Colonic mucosa (tissue), 4 donors: Measurements from ENCODE around the gene BTAF1. TPM values are rescaled to one million over a fixed set of nuclear protein-coding genes. Genes with fewer than 3 reads are reported as not detected.

Source experiments
- DNase-seq: peaks from one replicate; pipeline ENCODE4 v3.0.0-alpha.2; 2020
- H3K27ac ChIP-seq: fragments of 200-600 bp; one replicate; pipeline ENCODE4 v1.8.0; 2021
- H3K27me3 ChIP-seq: fragments of 200-600 bp; one replicate; pipeline ENCODE4 v1.8.0; 2021
- H3K36me3 ChIP-seq: fragments of 200-600 bp; one replicate; pipeline ENCODE4 v1.8.0; 2021
- H3K4me1 ChIP-seq: fragments of 200-600 bp; one replicate; pipeline ENCODE4 v1.8.0; 2021; ENCODE audit warnings: mild to moderate bottlenecking
- H3K4me3 ChIP-seq: fragments of 200-600 bp; one replicate; pipeline ENCODE4 v1.8.0; 2021
- H3K9ac ChIP-seq, 2 donors: one replicate each; pipeline ENCODE4 v1.7.0; 2013; ENCODE audit warnings: control low read depth in 2 of 2, low read depth in 2 of 2, low read length in 2 of 2
- H3K9me3 ChIP-seq: fragments of 200-600 bp; one replicate; pipeline ENCODE4 v1.8.0; 2021
- intact Hi-C: fragments of 100-400 bp; cut with DNase I; formaldehyde crosslinking; loops from one replicate; pipeline ENCODE4 v1.14.1; 2022
- total RNA-seq, 2 donors: library from RNA; stranded (reverse); fragmentation: NEBNext Ultra II Directional in 1 of 2; extraction: Animal tissue kit (Norgen Biotek cat#: 25700) in 1 of 2; gene quantifications; one replicate each; pipeline ENCODE4 v1.2.1, GENCODE V29; 2021
- TF ChIP-seq, protein P1 (sequence below): fragments of 200-600 bp; IDR thresholded peaks from one replicate; pipeline ENCODE4 v1.8.0; 2022; ENCODE audit warnings: antibody characterized with exemption, mild to moderate bottlenecking
- donor health status: healthy.
- donor health status: DM: no; HTN: no; CAD: no.
- donor health status: DM: no; HTN: no; CAD: no.

Gene BTAF1
- total RNA-seq, 2 donors from 2014 or later = 20.7 to 25.0 TPM

DNA sequence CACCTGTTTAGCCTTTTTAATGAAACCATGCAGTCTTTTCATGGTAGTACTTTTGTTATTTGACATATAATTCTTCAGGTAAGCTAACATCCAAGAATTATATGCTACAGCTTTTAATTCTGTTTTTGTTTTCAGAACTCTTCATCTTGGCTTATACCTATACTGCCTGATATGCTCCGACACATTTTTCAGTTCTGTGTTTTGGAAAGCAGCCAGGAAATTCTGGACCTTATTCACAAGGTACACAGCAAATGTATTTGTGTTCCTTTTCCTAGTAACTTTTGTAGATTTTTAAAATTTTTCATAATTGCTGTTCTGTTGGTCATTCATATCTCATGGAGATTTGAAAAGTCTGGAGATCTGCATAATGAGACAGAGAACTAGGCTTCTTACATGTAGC lies 56.7 kb downstream of the BTAF1 start:
- H3K27me3 ChIP-seq = no peaks in the 10 kb centered on the region
- DNase-seq = no peak
- H3K4me1 ChIP-seq = no peaks in the 10 kb centered on the region
- TF ChIP-seq, protein P1, sequence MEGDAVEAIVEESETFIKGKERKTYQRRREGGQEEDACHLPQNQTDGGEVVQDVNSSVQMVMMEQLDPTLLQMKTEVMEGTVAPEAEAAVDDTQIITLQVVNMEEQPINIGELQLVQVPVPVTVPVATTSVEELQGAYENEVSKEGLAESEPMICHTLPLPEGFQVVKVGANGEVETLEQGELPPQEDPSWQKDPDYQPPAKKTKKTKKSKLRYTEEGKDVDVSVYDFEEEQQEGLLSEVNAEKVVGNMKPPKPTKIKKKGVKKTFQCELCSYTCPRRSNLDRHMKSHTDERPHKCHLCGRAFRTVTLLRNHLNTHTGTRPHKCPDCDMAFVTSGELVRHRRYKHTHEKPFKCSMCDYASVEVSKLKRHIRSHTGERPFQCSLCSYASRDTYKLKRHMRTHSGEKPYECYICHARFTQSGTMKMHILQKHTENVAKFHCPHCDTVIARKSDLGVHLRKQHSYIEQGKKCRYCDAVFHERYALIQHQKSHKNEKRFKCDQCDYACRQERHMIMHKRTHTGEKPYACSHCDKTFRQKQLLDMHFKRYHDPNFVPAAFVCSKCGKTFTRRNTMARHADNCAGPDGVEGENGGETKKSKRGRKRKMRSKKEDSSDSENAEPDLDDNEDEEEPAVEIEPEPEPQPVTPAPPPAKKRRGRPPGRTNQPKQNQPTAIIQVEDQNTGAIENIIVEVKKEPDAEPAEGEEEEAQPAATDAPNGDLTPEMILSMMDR = no peak
- intact Hi-C loops = no loop called here
- H3K9ac ChIP-seq = no peak overlapping the region
- H3K4me3 ChIP-seq = no peak overlapping the region
- H3K9me3 ChIP-seq = no peaks in the 10 kb centered on the region
- H3K27ac ChIP-seq = no peak overlapping the region
- peaks cover 3% of the 10 kb centered on the region for H3K36me3 ChIP-seq

DNA sequence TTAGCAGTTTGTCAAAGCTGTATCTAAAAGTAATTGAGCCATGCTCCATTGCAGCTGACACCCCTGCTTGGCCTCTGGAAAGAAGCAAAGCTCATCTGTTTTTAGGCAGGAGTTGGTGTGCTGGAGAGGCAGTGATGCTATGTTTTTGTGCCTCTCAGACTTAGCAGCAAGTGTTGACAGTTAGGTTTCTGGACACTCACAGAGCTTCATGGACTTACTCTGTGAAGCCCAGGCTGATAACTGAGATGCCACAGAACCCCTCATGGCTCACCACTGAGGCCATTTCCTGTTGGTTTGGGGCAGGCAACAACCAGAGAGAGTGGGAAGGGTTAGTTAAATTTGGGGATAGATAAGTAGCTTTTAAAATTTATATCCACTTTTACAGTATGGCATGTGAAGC lies 59.8 kb downstream of the BTAF1 start:
- H3K27ac ChIP-seq = no peak overlapping the region
- H3K4me3 ChIP-seq = no peak overlapping the region
- no peaks in the 10 kb centered on the region for H3K4me1 ChIP-seq
- intact Hi-C loops = no loop called here
- TF ChIP-seq, protein P1 = no peak
- no peaks in the 10 kb centered on the region for H3K9me3 ChIP-seq
- DNase-seq = no peak
- no peak overlapping the region for H3K9ac ChIP-seq
- H3K27me3 ChIP-seq = no peaks in the 10 kb centered on the region
- H3K36me3 ChIP-seq = peaks cover 11% of the 10 kb centered on the region

DNA sequence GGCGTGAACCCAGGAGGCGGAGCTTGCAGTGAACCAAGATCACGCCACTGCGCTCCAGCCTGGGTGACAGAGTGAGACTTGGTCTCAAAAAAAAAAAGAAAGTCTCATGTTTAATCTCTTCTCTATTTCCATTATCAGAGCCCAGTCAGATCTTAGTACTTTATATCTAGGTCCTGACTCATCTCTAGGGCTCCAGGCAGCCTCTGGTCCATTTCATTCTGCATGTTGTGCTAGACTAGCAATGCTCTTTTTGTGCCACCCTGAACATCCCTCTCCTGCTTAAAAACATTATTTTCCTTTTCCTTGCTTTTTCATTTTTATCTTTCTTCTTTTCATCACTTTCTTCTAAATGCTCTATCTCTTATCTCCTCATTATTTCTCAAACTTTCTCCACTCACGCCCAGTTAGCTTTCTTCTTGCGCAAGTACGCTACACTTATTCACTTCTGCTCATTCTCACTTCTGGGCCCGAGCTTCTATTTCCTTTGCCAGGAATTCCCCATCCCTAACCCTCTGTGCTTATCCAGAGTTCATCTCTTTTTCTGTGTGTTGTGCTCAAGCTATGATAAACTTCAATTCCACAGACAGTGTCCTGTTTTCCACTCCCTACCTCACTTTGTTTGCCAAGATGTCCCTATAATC lies 63.9 kb downstream of the BTAF1 start:
- no peak for DNase-seq
- Histone ChIP-seq H3K36me3 (peaks cover 8% of the 10 kb centered on the region), H3K9me3 (no peaks in the 10 kb centered on the region), H3K4me1 (no peaks in the 10 kb centered on the region), H3K27me3 (no peaks in the 10 kb centered on the region), H3K27ac (no peak overlapping the region), H3K4me3 (no peak overlapping the region), H3K9ac (no peak overlapping the region)
- intact Hi-C loops = no loop called here
- TF ChIP-seq, protein P1 = no peak

DNA sequence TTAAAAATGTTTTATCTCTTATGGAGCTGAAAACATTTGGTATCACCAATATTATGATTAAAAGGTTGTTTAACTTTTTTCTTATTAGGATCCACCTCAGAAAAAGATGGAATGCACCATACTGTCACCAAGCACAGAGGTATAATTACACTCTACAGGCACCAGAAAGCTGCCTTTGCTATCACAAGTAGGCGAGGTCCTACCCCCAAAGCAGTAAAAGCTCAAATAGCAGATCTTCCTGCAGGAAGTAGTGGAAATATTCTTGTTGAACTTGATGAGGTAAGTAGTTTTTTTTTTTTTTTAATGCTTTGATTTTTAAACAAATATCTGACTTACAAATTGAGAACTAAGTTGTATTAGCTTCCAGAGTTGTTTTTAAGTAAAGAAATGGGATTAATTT lies 68.5 kb downstream of the BTAF1 start:
- Histone ChIP-seq H3K9me3 (no peaks in the 10 kb centered on the region), H3K4me3 (no peak overlapping the region), H3K9ac (no peak overlapping the region), H3K27ac (no peak overlapping the region), H3K4me1 (no peaks in the 10 kb centered on the region), H3K36me3 (peaks cover 8% of the 10 kb centered on the region), H3K27me3 (no peaks in the 10 kb centered on the region)
- no peak for DNase-seq
- TF ChIP-seq, protein P1 = no peak
- intact Hi-C loops = no loop called here

DNA sequence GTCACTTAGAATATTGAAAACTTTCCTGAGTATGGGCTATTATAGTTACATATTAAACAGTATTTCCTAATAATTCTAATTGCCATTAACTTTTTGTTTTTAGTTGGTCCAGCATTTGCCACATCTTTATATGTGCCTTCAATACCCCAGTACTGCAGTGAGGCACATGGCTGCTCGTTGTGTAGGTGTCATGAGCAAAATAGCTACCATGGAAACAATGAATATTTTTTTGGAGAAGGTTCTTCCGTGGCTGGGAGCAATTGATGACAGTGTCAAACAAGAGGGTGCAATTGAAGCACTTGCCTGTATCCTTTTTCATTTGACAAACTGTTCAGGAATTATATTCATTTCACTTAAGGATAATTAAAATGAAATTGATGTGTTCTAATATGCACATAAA lies 72.7 kb downstream of the BTAF1 start:
- H3K4me1 ChIP-seq = no peaks in the 10 kb centered on the region
- H3K9me3 ChIP-seq = no peaks in the 10 kb centered on the region
- no peak overlapping the region for H3K9ac ChIP-seq
- TF ChIP-seq, protein P1 = no peak
- no peaks in the 10 kb centered on the region for H3K27me3 ChIP-seq
- H3K36me3 ChIP-seq = peaks cover 8% of the 10 kb centered on the region
- H3K27ac ChIP-seq = no peak overlapping the region
- intact Hi-C loops = no loop called here
- DNase-seq = no peak
- no peak overlapping the region for H3K4me3 ChIP-seq
